Endothelial cell of umbilical vein (primary cell): ENCODE results near the gene HK3. TPM values are rescaled to one million over a fixed set of nuclear protein-coding genes. Genes with fewer than 3 reads are reported as not detected.

ENCODE experiments used
- BruUV-seq: library from RNA; stranded (reverse); fragments of 400-500 nt; replicated peaks from 2 replicates; lab custom pipeline; 2021; lab: Mats Ljungman, UMichigan
- CTCF ChIA-PET: fragments of 300-600, 350-600 bp; sonication (Branson Sonifier 250); formaldehyde crosslinking; loops from one replicate; lab custom pipeline; 2021; ENCODE audit warnings: antibody characterized with exemption, inconsistent platforms; lab: Charles Lee
- POLR2A ChIA-PET: fragments of 300-600, 350-600 bp; sonication (Branson Sonifier 250); formaldehyde crosslinking; loops from one replicate; lab custom pipeline; 2021; ENCODE audit warnings: antibody characterized with exemption, inconsistent platforms; lab: Charles Lee
- DNase-seq: peaks from one replicate; pipeline ENCODE4 v3.0.0-alpha.2; 2011; ENCODE audit warnings: low read depth, low spot score
- FAIRE-seq: peaks from 2 replicates; lab custom pipeline; 2011; peaks lifted over from hg19 to GRCh38; lab: Jason Lieb, UNC
- H2AFZ ChIP-seq: 2 replicates; pipeline ENCODE4 v1.6.0; 2012; ENCODE audit warnings: low read depth, low read length, control low read depth, inconsistent platforms
- H3K27ac ChIP-seq: 2 replicates; pipeline ENCODE4 v1.5.1; 2011; ENCODE audit warnings: low read depth, mild to moderate bottlenecking, control low read depth, low read length, moderate library complexity; ENCODE audit not compliant: insufficient read depth
- H3K27me3 ChIP-seq, 2 experiments: 2 replicates each; pipeline versions ENCODE4 v1.6.0 to v1.6.1; 2011; ENCODE audit warnings: low read length in 2 of 2, mixed read lengths in 1 of 2; ENCODE audit not compliant: control insufficient read depth in 2 of 2, insufficient read depth in 2 of 2
- H3K36me3 ChIP-seq, 2 experiments: 2 replicates in 1 of 2; 3 replicates in 1 of 2; pipeline ENCODE4 v1.5.1; 2011; ENCODE audit warnings: low read length in 2 of 2, mild to moderate bottlenecking in 1 of 2, moderate library complexity in 1 of 2; ENCODE audit not compliant: control insufficient read depth in 2 of 2, insufficient read depth in 2 of 2; ENCODE audit errors: extremely low read depth in 1 of 2
- H3K4me1 ChIP-seq: 3 replicates; pipeline ENCODE4 v1.5.1; 2011; ENCODE audit warnings: mild to moderate bottlenecking, low read length; ENCODE audit not compliant: control insufficient read depth, insufficient read depth; ENCODE audit errors: extremely low read depth
- H3K4me2 ChIP-seq: 2 replicates; pipeline ENCODE4 v1.6.1; 2011; ENCODE audit warnings: low read length, control low read depth, mixed read lengths; ENCODE audit not compliant: insufficient read depth
- H3K4me3 ChIP-seq, 3 experiments: fragments of 200-600 bp in 1 of 3; sonication (generic), shearing (Covaris generic) in 1 of 3; replicated peaks in 1 of 3; 2 replicates each; pipeline ENCODE4 v1.5.1; 2011 to 2016; ENCODE audit warnings: control low read depth in 3 of 3, low read length in 3 of 3, mild to moderate bottlenecking in 2 of 3, inconsistent platforms in 1 of 3, low read depth in 1 of 3, moderate library complexity in 1 of 3; ENCODE audit not compliant: insufficient read depth in 1 of 3
- H3K79me2 ChIP-seq: 2 replicates; pipeline ENCODE4 v1.6.0; 2012; ENCODE audit warnings: low read length, inconsistent platforms; ENCODE audit not compliant: control insufficient read depth, insufficient read depth
- H3K9ac ChIP-seq: replicated peaks from 2 replicates; pipeline ENCODE3; 2011; ENCODE audit warnings: low read length, control low read depth; ENCODE audit not compliant: insufficient read depth; ENCODE audit errors: extremely low read depth
- H3K9me1 ChIP-seq: replicated peaks from 3 replicates; pipeline ENCODE4 v1.6.0; 2011; ENCODE audit warnings: mild to moderate bottlenecking, low read length; ENCODE audit not compliant: control insufficient read depth, insufficient read depth; ENCODE audit errors: extremely low read depth
- H3K9me3 ChIP-seq: replicated peaks from 2 replicates; pipeline ENCODE4 v1.5.1; 2012; ENCODE audit warnings: low read length, inconsistent platforms; ENCODE audit not compliant: control insufficient read depth, insufficient read depth
- H4K20me1 ChIP-seq: replicated peaks from 2 replicates; pipeline ENCODE3; 2011; ENCODE audit warnings: mild to moderate bottlenecking, low read length; ENCODE audit not compliant: control insufficient read depth, insufficient read depth; ENCODE audit errors: extremely low read depth
- EZH2 ChIP-seq: IDR thresholded peaks from 2 replicates; pipeline ENCODE4 v1.6.1; 2012; ENCODE audit warnings: borderline replicate concordance, low read depth, mild to moderate bottlenecking, moderate library complexity, low read length, inconsistent platforms; ENCODE audit not compliant: severe bottlenecking
- FOS ChIP-seq: IDR thresholded peaks from 2 replicates; pipeline ENCODE4 v1.6.1; 2011; ENCODE audit warnings: mild to moderate bottlenecking, low read length, moderate library complexity, borderline replicate concordance; ENCODE audit not compliant: insufficient read depth
- GATA2 ChIP-seq: IDR thresholded peaks from 2 replicates; pipeline ENCODE4 v1.7.0; 2011; ENCODE audit warnings: low read depth, mild to moderate bottlenecking, moderate library complexity, mixed read lengths, low read length; ENCODE audit not compliant: insufficient read length, insufficient read depth
- JUN ChIP-seq: IDR thresholded peaks from 2 replicates; pipeline ENCODE4 v1.6.1; 2011; ENCODE audit warnings: borderline replicate concordance, low read depth; ENCODE audit not compliant: insufficient read length, insufficient read depth
- MYC ChIP-seq: IDR thresholded peaks from one replicate; pipeline ENCODE4 v1.6.1; 2011; ENCODE audit warnings: mild to moderate bottlenecking, low read depth, low read length
- POLR2A ChIP-seq: IDR thresholded peaks from 2 replicates; pipeline ENCODE4 v1.6.1; 2012; ENCODE audit warnings: low read depth, mild to moderate bottlenecking, control low read depth, low read length
- POLR2AphosphoS5 ChIP-seq: IDR thresholded peaks from 2 replicates; pipeline ENCODE4 v1.6.1; 2012; ENCODE audit warnings: low read depth, mild to moderate bottlenecking, control low read depth, low read length, moderate library complexity; ENCODE audit not compliant: insufficient read depth
- dilution Hi-C: fragments of 300-500 bp; cut with MboI; formaldehyde crosslinking; loops from one replicate; pipeline ENCODE4 v1.15.0; 2019; ENCODE audit warnings: low sequenced_read_pairs; ENCODE audit not compliant: extremely low pct_ligation_motif_present
- intact Hi-C: fragments of 100-400 bp; cut with micrococcal nuclease; formaldehyde crosslinking; loops from one replicate; pipeline ENCODE4 v1.10.0; 2022
- polyA plus RNA-seq, 4 experiments: library from polyadenylated mRNA; depleted of rRNA in 3 of 4; stranded (reverse) in 3 of 4; unstranded in 1 of 4; fragments of >200 nt; gene quantifications; 2 replicates each; pipeline versions ENCODE4 v1.2.1 to v1.2.3, GENCODE V29; 2011 to 2012; ENCODE audit warnings: missing spikeins in 1 of 4
- total RNA-seq: library from RNA; stranded (reverse); gene quantifications from 2 replicates; pipeline ENCODE4 v1.2.3, GENCODE V29; 2021
- TF ChIP-seq, protein P1 (sequence below), 2 donors: IDR thresholded peaks; 1 replicate in 1 of 2; 2 replicates in 1 of 2; pipeline ENCODE4 v1.5.1; 2011; ENCODE audit warnings: low read length in 2 of 2, mild to moderate bottlenecking in 2 of 2, moderate library complexity in 2 of 2, control low read depth in 1 of 2, inconsistent platforms in 1 of 2, low read depth in 1 of 2; ENCODE audit not compliant: insufficient read depth in 1 of 2; ENCODE audit errors: extremely low read depth in 1 of 2
- TF ChIP-seq, protein P2 (sequence below): IDR thresholded peaks from 2 replicates; pipeline ENCODE4 v1.6.1; 2011; ENCODE audit not compliant: insufficient read depth, insufficient read length

Gene HK3
- total and polyA plus RNA-seq, 2 donors (not counting 3 experiments of a cell fraction or from before 2014, with no cell fraction given) = not detected

DNA sequence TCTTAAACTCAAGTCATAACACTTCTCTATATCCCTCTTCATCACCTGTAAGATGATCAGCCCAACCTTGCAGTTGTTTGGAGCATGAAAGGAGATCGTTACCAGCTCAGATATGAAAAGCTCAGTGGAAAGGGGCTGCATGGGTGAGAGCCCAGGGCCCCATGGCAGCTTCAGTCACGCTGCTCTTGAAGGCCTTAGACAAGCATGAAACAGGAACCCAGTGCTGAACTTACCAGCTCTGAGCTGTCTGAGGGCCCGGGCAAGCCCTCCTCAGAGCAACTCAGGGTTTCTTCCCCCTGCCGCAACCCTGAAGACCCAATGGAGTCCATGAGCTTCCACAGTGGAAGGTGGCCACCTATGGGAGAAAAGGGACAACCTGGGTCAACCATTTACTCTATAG is 3.3 kb downstream of the HK3 start:
- Histone ChIP-seq H2AFZ (no peak overlapping the region), H3K9ac (no peak overlapping the region), H3K27me3 (peaks cover 2% of the 10 kb centered on the region in 2 experiments), H3K4me1 (peaks cover 11% of the 10 kb centered on the region), H3K27ac (no peak overlapping the region), H3K36me3 (peaks cover 0 to 2% of the 10 kb centered on the region in 2 experiments), H3K79me2 (no peaks in the 10 kb centered on the region), H3K9me3 (no peaks in the 10 kb centered on the region), H3K9me1 (no peaks in the 10 kb centered on the region), H3K4me2 (no peak overlapping the region), H3K4me3 (no peak overlapping the region), H4K20me1 (no peaks in the 10 kb centered on the region)
- POLR2A ChIA-PET = no interaction called here
- no TSS peak for BruUV-seq
- no peak for DNase-seq
- TF ChIP-seq, protein P1, sequence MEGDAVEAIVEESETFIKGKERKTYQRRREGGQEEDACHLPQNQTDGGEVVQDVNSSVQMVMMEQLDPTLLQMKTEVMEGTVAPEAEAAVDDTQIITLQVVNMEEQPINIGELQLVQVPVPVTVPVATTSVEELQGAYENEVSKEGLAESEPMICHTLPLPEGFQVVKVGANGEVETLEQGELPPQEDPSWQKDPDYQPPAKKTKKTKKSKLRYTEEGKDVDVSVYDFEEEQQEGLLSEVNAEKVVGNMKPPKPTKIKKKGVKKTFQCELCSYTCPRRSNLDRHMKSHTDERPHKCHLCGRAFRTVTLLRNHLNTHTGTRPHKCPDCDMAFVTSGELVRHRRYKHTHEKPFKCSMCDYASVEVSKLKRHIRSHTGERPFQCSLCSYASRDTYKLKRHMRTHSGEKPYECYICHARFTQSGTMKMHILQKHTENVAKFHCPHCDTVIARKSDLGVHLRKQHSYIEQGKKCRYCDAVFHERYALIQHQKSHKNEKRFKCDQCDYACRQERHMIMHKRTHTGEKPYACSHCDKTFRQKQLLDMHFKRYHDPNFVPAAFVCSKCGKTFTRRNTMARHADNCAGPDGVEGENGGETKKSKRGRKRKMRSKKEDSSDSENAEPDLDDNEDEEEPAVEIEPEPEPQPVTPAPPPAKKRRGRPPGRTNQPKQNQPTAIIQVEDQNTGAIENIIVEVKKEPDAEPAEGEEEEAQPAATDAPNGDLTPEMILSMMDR (IDR thresholded peaks at IDR 0.05; ENCODE audit: extremely low read depth in 1 of 2, insufficient read depth in 1 of 2, low read depth in 1 of 2, low read length in 2 of 2) = no peak
- no peak for TF ChIP-seq MYC
- no peak for FAIRE-seq
- dilution Hi-C loops = no loop called here
- CTCF ChIA-PET = interaction anchor here (0.7 to 7.3 kb wide), 2 partner anchors 216 to 235 kb away, joined by 3 to 42 read pairs; no protein-coding TSS in a partner anchor
- intact Hi-C loops = no loop called here

DNA sequence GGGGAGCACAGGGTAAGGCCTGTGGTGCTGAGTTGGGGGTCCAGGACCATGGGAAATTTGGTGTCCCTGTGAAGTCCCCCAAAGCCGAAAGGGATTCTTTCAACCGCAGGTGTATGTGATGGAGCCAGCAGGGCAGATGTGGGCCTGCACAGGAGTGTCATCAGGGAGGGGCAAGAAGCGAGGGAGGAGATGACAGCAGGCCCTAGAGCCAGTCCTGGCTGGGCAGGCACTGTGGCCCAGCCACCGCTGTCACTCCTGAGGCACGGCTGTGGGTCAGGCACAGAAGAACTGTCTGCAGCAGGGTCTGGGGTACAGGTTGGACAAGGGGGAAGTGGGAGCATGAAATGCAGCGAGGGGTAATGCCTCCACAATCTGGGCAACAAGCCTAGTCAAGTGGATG is 4.8 kb downstream of the HK3 start:
- BruUV-seq = no TSS peak
- POLR2A ChIA-PET = no interaction called here
- DNase-seq (no peak), FAIRE-seq (no peak)
- no peak overlapping the region for H3K9ac ChIP-seq
- no peaks in the 10 kb centered on the region for H3K9me1 ChIP-seq
- H3K4me1 ChIP-seq = peaks cover 3% of the 10 kb centered on the region
- TF ChIP-seq EZH2 = no peak
- TF ChIP-seq, protein P2, sequence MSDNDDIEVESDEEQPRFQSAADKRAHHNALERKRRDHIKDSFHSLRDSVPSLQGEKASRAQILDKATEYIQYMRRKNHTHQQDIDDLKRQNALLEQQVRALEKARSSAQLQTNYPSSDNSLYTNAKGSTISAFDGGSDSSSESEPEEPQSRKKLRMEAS = no peak
- TF ChIP-seq MYC = no peak
- no peak for TF ChIP-seq POLR2AphosphoS5
- no peak for TF ChIP-seq FOS
- no peak for TF ChIP-seq GATA2
- TF ChIP-seq, protein P1 (IDR thresholded peaks at IDR 0.05; ENCODE audit: extremely low read depth in 1 of 2, insufficient read depth in 1 of 2, low read depth in 1 of 2, low read length in 2 of 2) = no peak
- no peak for TF ChIP-seq POLR2A
- TF ChIP-seq JUN = no peak
- H3K79me2 ChIP-seq = no peaks in the 10 kb centered on the region
- H3K27ac ChIP-seq = no peak overlapping the region
- H3K9me3 ChIP-seq = no peaks in the 10 kb centered on the region
- H3K27me3 ChIP-seq = peaks cover 2% of the 10 kb centered on the region in 2 experiments
- H2AFZ ChIP-seq = no peak overlapping the region
- CTCF ChIA-PET = interaction anchor here (1.9 kb wide), 1 partner anchor 234 kb away, joined by 7 read pairs; no protein-coding TSS in a partner anchor
- H4K20me1 ChIP-seq = no peaks in the 10 kb centered on the region
- H3K4me3 ChIP-seq = no peak overlapping the region
- intact Hi-C loops = no loop called here
- dilution Hi-C loops = no loop called here
- H3K36me3 ChIP-seq = no peaks in the 10 kb centered on the region
- H3K4me2 ChIP-seq = no peak overlapping the region
